Left renal cortex interstitium (tissue), 4 donors: ENCODE data around the gene DROSHA. TPM values are rescaled to one million over a fixed set of nuclear protein-coding genes. Genes with fewer than 3 reads are reported as not detected.

ENCODE experiments used
- DNase-seq, 4 donors: peaks; one replicate each; pipeline ENCODE4 v3.0.0-alpha.2; 2013; ENCODE audit warnings: low read depth in 4 of 4, low spot score in 2 of 4, missing footprints in 1 of 4
- polyA plus RNA-seq, 4 donors: library from polyadenylated mRNA; unstranded; fragments of 120-200 nt; gene quantifications; one replicate each; pipeline ENCODE4 v1.2.1, GENCODE V29; 2013; ENCODE audit not compliant: insufficient read length in 4 of 4

DROSHA gene
- polyA plus RNA-seq, 4 donors: 76.2 to 107 (median 89.2) TPM

GRCh38 chr5:31470608-31471007 lies 61.3 kb downstream of the DROSHA start:
- DNase-seq: no peak

GRCh38 chr5:31469886-31470285 lies 62.0 kb downstream of the DROSHA start:
- no peak for DNase-seq

DNA sequence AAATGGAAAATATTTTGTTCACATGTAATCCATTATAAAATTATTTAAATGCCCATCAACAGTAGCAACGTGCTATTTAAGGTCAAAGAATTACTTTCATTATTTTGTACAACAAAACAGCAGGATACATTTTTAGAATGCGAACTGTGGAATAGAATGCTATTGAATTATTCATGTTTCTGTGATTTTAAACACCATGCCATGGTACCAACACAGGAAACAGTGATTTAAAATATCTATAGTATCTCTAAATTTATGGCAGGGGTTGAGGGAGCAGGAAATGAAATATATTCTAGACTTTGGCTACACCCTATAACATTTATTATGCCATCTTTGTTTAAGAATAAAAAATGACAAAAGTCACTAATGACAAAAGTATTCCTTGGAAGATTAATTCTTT lies 62.4 kb downstream of the DROSHA start:
- DNase-seq: no peak

DNA sequence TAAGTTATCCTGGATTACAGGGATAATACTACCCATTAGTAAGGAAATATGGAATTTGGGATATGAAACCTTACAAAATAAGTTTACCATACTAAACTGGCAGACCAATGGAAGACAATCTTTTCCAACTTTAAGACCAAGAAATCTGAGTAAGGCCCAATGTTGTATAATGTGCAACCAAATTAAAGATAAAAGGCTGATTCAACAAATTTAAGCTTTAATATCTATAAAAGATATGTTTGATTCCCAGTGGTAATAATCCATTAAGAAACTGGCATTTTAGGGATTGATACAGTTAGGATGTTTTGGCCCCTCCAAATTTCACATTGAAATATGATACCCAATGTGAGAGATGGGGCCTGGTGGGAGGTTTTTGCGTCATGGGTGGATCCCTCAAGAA lies 66.6 kb downstream of the DROSHA start:
- DNase-seq: no peak

DNA sequence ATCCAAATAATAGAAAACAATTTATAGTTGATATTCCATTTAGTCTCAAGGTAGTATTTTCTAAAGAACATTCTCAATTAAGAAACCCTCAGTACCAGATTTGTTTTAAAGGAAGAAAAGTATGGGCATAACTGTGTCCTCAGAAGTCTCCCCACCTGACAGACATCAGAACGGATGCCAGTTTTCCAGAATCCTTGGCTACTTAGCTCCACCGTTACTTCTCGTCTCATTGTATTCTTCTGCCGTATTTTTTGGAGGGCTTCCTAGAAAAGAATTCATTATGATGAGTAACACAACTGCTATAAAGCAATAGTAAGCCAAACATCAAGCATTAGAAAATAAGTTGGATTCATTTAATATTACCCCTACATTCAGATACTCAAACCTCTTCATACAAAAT lies 67.8 kb downstream of the DROSHA start:
- DNase-seq: no peak

DNA sequence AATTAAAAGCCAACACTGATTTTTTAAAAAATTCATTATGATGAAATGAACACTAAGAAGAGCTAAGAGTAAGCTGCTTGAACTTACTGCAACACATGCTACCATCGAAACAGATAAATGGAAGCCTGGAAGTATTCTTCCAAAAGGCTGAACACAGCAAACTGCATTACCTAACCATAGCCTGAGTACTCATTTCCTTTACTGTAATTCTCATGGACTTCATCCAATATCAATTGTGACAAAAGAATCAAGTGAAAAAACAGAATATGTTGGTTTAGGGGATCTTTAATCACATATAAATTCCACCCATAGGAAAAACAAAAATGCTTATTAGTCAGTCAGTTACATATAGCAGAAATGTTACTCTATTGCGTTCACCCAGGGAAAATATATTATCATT lies 68.5 kb downstream of the DROSHA start:
- DNase-seq: no peak

DNA sequence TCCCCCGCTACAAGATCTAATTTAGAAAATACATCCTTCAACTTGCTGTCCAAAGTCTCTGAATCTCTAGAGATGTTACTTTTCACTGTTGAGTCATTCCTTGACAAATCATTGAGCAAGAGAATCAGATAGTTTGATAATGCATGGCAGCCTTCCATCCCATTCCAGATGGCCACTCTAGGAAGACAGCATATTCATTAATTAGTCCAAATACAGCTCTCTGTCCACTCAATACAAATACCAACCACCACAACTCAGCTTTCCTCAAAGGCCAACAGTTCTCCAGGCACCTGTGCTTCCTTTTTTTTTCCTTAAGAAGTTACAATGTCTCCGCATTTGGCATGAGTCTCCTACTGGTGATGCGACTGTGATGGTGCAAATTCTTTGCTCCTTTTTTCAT lies 72.3 kb downstream of the DROSHA start:
- no peak for DNase-seq

GRCh38 chr5:31455172-31455571 lies 76.7 kb downstream of the DROSHA start:
- no peak for DNase-seq

DNA sequence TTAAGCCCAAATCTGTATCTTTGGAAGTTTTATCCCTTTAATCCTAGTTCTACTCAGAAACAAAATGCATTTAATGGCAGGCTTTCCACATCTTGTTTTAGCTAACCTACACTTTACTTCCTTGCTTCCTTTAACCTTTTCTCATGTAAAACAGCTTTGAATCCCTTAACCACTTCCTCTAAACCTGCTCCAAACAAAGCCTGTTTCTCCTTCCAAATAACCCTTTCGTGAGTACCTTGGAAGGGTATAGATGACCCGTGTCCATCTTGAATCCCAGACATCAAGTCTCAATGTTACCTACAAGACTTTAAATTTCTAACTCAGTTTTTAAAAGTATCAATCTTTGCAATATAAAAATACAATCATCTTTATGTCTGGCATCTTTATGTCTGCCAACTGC lies 78.4 kb downstream of the DROSHA start:
- no peak for DNase-seq

GRCh38 chr5:31452314-31452713 lies 79.6 kb downstream of the DROSHA start:
- no peak for DNase-seq

DNA sequence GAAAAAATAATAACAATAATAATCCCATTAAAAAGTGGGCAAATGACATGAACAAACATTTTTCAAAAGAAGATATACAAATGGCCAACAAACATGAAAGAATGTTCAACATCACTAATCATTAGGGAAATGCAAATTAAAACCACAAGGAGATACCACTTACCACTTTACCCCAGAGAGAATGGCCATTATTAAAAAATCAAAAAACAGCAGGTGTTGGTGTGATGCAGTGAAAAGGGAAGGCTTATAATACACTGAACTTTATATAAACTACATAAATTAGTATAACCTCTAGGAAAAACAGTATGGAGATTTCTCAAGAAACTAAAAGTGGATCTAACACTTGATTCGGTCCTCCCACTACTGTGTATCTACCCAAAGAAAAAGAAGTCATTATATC lies 81.9 kb downstream of the DROSHA start:
- no peak for DNase-seq

DNA sequence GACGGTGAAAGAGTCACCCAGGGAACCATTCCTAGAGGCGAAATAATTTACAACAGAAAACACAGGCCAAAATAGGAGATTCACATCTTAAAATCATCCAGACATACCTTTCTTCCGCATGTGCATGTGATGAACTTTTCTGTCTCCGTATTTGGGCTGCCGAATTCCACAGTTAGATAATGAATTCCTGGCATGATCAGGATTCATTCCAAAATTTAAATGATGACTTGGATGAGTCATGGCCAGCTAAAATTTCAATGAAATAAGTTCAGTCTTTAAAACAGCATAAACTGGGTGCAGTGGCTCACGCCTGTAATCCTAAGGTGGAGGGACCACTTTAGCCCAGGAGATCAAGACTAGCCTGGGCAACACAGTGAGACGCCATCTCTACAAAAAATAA lies 82.7 kb downstream of the DROSHA start:
- no peak for DNase-seq

- DNase-seq: no peak
These were observed 86.8 kb downstream of the DROSHA start for GRCh38 chr5:31445041-31445600.

GRCh38 chr5:31443572-31443971 lies 88.3 kb downstream of the DROSHA start:
- DNase-seq: no peak

- DNase-seq: no peak
These were observed 89.7 kb downstream of the DROSHA start for GRCh38 chr5:31442058-31442745.

DNA sequence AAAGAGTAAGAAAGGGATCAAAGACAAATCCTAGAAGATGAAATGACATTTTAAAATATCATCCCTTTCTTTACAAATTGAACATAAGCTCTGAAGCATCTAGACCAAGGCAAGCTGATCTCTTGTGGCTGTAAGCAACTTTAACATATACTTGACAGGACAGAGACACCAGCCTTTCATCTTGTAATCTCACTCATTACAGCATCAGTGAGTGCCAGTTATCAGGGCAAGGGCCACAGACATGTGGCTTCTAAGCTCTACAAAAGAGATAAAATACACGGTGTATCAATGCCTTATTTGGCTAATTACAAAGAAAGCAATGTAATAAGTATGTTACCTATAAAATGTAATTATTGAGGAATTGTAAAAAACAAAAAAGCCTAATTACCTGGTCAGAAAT lies 95.0 kb downstream of the DROSHA start:
- no peak for DNase-seq

- no peak for DNase-seq
These were observed 96.2 kb downstream of the DROSHA start for GRCh38 chr5:31435730-31436129.

DNA sequence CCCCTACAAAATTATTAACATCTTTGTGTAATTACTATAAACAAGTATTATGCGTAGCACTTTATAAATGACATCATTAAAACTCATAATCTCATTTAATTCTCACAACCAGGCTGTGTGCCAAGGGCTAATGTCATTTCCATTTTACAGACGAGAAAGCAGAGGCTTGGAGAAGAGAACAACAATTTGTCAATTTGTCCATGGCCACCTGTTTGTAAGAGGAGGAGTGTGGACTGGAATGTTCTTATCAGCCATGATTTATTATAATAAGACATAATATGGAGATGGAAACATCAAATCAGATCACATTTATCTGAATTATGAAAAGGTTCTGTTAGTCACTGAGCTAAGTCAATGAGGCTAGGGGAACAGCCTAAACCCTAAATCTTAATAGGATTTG lies 97.0 kb downstream of the DROSHA start:
- no peak for DNase-seq

- no peak for DNase-seq
These were observed 98.7 kb downstream of the DROSHA start for GRCh38 chr5:31433229-31433628.

DNA sequence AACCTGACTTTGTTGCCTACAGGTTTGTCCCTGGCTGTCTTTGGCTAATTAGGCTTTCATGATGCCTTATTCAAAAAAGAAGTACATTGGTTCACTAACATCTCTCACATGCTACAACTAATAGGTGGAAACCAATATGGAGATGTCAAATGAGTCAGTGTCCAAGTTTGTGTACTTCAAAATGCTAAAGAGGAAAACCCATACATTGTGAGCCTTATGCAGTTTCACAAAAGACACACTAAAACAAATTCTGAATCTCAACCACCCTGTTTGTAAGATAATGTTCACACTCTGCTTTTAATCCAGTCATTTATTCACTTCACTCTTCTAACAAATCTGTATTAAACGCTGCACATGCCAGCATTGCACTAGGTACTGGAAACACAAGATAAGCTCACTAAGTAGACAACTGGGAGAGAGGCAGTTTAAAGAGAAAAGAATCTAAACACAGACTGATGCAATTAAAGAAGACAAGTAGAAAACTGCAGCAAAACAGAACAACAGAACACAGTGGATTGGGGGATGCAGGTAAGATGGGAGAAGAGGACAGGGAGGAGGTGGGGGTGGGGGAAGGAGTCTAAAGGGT lies 104.1 kb downstream of the DROSHA start:
- DNase-seq: no peak

DNA sequence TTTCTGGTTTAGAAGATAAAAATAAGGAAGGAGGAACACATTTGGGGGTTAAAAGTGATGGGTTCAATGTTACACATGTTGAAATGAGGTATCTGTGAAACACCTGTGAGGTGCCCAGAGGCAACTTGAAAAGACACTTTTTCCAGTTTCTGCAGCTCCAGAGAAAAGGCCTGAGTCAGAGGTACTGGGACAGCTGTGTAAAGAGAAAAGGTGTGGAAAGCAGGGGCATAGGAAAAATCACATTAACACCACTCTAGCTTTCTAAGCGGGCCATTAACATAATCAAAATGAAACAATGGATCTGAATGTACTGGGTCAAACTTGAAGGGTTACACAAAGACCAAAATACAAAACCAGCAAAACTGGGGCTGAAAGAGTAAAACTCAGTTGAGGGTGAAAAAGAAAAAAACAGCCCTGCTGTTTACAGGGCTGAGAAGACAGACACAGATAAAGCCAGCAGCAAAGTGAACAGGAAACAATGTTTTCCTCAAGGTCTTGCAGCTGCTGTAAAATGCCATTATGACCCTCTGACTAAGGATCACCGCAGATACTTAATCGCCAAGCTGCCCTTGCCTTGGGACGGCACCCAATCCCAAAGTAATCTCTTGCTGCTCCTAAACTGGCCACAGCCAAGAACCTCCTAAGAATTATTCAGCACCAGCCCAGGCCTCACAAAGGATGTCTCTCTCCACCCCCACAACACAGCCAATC lies 104.7 kb downstream of the DROSHA start:
- DNase-seq: no peak
